Measurements from ENCODE around the gene MYOM3.

MYOM3 gene

DNA sequence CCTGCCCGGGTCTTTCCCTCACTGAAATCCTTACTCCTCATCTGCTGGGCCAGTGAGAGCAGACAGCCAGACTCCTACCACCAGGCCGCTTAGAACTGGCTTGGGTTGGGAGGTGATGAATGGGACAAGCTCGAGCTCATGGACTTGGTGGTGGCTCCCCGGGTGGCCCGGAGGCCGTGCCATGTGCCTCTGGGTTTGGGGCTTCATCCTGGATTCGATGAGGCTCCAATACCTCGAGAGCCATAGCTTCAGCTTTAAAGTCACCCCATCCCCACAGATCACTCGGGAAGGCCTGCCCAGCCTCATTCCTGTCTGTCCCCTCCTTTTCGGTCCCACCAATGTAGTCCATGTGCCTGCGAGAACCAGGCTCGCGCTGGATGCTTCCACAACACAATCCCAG, 51.5 kb downstream of the MYOM3 start:
- H4K20me1 ChIP-seq (ENCODE audit: control insufficient read depth, insufficient read depth, low read depth, low read length): no peaks in the 10 kb centered on the region; the same call in 1 of the 2 replicates
- no peak overlapping the region for H3K4me2 ChIP-seq (ENCODE audit: low read length)
- no peaks in the 10 kb centered on the region for H3K4me1 ChIP-seq (ENCODE audit: control insufficient read depth, low read length)
- H3K9me2 ChIP-seq (replicated peaks; ENCODE audit: control insufficient read depth, low read length): no peaks in the 10 kb centered on the region
- no peaks in the 10 kb centered on the region for H3F3A ChIP-seq (ENCODE audit: control insufficient read depth, insufficient read depth)
- H3K4me3 ChIP-seq (ENCODE audit: low read length): no peak overlapping the region
- H3K9me3 ChIP-seq (ENCODE audit: control insufficient read depth, insufficient read depth, low read length): no peaks in the 10 kb centered on the region
- peaks cover 3% of the 10 kb centered on the region; the same call in 1 of the 2 replicates for H3K27me3 ChIP-seq (ENCODE audit: control insufficient read depth, low read length)
- H3K79me2 ChIP-seq (ENCODE audit: control insufficient read depth, low read length): no peaks in the 10 kb centered on the region
- H3K27ac ChIP-seq (ENCODE audit: low read depth, low read length): no peak overlapping the region
- TF ChIP-seq, protein P1, sequence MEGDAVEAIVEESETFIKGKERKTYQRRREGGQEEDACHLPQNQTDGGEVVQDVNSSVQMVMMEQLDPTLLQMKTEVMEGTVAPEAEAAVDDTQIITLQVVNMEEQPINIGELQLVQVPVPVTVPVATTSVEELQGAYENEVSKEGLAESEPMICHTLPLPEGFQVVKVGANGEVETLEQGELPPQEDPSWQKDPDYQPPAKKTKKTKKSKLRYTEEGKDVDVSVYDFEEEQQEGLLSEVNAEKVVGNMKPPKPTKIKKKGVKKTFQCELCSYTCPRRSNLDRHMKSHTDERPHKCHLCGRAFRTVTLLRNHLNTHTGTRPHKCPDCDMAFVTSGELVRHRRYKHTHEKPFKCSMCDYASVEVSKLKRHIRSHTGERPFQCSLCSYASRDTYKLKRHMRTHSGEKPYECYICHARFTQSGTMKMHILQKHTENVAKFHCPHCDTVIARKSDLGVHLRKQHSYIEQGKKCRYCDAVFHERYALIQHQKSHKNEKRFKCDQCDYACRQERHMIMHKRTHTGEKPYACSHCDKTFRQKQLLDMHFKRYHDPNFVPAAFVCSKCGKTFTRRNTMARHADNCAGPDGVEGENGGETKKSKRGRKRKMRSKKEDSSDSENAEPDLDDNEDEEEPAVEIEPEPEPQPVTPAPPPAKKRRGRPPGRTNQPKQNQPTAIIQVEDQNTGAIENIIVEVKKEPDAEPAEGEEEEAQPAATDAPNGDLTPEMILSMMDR (IDR thresholded peaks at IDR 0.05; ENCODE audit: low read depth, low read length, poor library complexity, severe bottlenecking): no peak
- TF ChIP-seq EZH2phosphoT487 (IDR thresholded peaks at IDR 0.05; ENCODE audit: borderline replicate concordance, low read length): no peak
- no peaks in the 10 kb centered on the region for H3K36me3 ChIP-seq (ENCODE audit: control insufficient read depth, low read length)

DNA sequence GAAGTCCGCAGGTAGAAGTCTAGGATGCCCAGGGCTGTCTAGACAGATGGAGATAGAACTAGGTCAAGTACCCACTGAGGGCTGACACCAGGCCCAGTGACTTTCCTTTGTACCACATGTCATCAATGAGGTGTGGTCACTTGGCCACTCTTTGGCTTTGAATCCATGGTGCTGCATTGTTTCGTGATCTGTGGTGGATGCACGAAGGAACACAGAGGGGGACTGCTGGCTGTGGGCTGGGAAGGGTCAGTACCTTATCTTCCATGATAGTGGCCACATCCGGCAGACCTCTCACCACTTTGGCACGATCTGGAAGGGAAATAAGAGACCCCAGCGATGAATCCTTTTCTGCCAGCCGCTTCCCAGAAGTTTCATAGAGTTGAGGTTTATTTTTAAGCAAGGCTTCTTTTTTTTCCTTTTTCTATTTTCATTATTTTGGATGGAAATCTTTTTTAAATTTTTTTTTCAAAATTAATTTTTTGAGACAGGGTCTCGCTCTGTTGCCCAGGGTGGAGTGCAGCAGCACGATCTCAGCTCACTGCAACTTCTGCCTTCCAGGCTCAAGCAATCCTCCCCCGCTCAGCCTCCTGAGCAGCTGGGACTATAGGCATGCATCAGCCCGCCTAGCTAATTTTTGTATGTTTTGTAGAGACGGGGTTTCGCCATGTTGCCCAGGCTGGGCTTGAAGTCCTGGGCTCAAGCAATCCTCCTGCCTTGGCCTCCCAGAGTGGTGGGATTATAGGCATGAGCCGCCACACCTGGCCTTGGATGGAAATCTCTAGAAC, 53.1 kb downstream of the MYOM3 start:
- H3F3A ChIP-seq (ENCODE audit: control insufficient read depth, insufficient read depth): no peaks in the 10 kb centered on the region
- no peak overlapping the region for H3K4me2 ChIP-seq (ENCODE audit: low read length)
- H3K4me3 ChIP-seq (ENCODE audit: low read length): no peak overlapping the region
- no peaks in the 10 kb centered on the region for H3K36me3 ChIP-seq (ENCODE audit: control insufficient read depth, low read length)
- no peaks in the 10 kb centered on the region for H3K79me2 ChIP-seq (ENCODE audit: control insufficient read depth, low read length)
- H3K9me3 ChIP-seq (ENCODE audit: control insufficient read depth, insufficient read depth, low read length): no peaks in the 10 kb centered on the region
- no peaks in the 10 kb centered on the region for H3K9me2 ChIP-seq (replicated peaks; ENCODE audit: control insufficient read depth, low read length)
- peaks cover 3% of the 10 kb centered on the region; the same call in 1 of the 2 replicates for H3K27me3 ChIP-seq (ENCODE audit: control insufficient read depth, low read length)
- no peak overlapping the region for H3K27ac ChIP-seq (ENCODE audit: low read depth, low read length)
- H4K20me1 ChIP-seq (ENCODE audit: control insufficient read depth, insufficient read depth, low read depth, low read length): no peaks in the 10 kb centered on the region; the same call in 1 of the 2 replicates
- H3K4me1 ChIP-seq (ENCODE audit: control insufficient read depth, low read length): no peaks in the 10 kb centered on the region
- TF ChIP-seq, protein P1 (IDR thresholded peaks at IDR 0.05; ENCODE audit: low read depth, low read length, poor library complexity, severe bottlenecking): no peak
- no peak for TF ChIP-seq EZH2phosphoT487 (IDR thresholded peaks at IDR 0.05; ENCODE audit: borderline replicate concordance, low read length)

DNA sequence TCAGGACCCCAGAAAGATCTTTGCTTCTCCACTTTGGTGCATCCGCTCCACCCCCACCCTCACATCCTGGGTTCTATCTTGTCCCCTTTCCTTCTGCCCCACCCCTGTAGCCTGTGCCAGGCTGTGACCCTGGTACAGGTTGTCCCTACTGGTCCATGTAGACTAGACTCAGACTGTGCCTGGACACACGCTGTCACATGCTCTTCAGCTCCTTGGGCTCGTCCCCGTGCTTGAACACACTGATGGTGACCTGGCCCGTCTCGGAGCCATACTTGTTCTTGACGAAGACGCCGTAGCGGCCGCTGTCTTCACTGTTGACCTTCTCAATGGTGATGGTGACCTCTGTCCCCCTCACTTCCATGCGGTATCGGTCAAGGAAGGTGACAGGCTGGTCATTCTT, 54.8 kb downstream of the MYOM3 start:
- Histone ChIP-seq H3K4me1 (ENCODE audit: control insufficient read depth, low read length) (no peaks in the 10 kb centered on the region), H3K9me2 (replicated peaks; ENCODE audit: control insufficient read depth, low read length) (no peaks in the 10 kb centered on the region), H3K9me3 (ENCODE audit: control insufficient read depth, insufficient read depth, low read length) (no peaks in the 10 kb centered on the region), H3K27me3 (ENCODE audit: control insufficient read depth, low read length) (peaks cover 4% of the 10 kb centered on the region; the same call in 1 of the 2 replicates), H4K20me1 (ENCODE audit: control insufficient read depth, insufficient read depth, low read depth, low read length) (no peaks in the 10 kb centered on the region; the same call in 1 of the 2 replicates), H3K27ac (ENCODE audit: low read depth, low read length) (no peak overlapping the region), H3K4me2 (ENCODE audit: low read length) (no peak overlapping the region), H3K36me3 (ENCODE audit: control insufficient read depth, low read length) (no peaks in the 10 kb centered on the region), H3K4me3 (ENCODE audit: low read length) (no peak overlapping the region), H3F3A (ENCODE audit: control insufficient read depth, insufficient read depth) (no peaks in the 10 kb centered on the region), H3K79me2 (ENCODE audit: control insufficient read depth, low read length) (no peaks in the 10 kb centered on the region)
- no peak for TF ChIP-seq EZH2phosphoT487 (IDR thresholded peaks at IDR 0.05; ENCODE audit: borderline replicate concordance, low read length)
- TF ChIP-seq, protein P1 (IDR thresholded peaks at IDR 0.05; ENCODE audit: low read depth, low read length, poor library complexity, severe bottlenecking): no peak

Measured in DOHH2 (cell line).